HepG2 (cell line): ENCODE data around the gene ACVR1B. TPM values are rescaled to one million over a fixed set of nuclear protein-coding genes. Genes with fewer than 3 reads are reported as not detected.

Source experiments
- ATAC-seq: fragments of 200-7000 bp; cut with Tn5 transposase; 3 replicates; pipeline ENCODE4 v1.9.1; 2020; ENCODE audit warnings: mild to moderate bottlenecking, moderate library complexity
- BruUV-seq: library from RNA; stranded (reverse); fragments of 400-500 nt; replicated peaks from 2 replicates; lab custom pipeline; 2021; lab: Mats Ljungman, UMichigan
- CTCF ChIA-PET: fragments of 300-600 bp; formaldehyde crosslinking; extraction: SDS; loops from one replicate; lab custom pipeline; 2021; ENCODE audit warnings: low total read pairs, inconsistent platforms, low intra/inter-chr PET ratio; lab: Yijun Ruan, JAX
- POLR2A ChIA-PET: fragments of 350-600 bp; sonication (Branson Sonifier 250); formaldehyde crosslinking; loops from one replicate; lab custom pipeline; 2020; ENCODE audit warnings: antibody characterized with exemption, inconsistent platforms; lab: Yijun Ruan, JAX
- DNase-seq: peaks from one replicate; pipeline ENCODE4 v3.0.0-alpha.2; 2015; ENCODE audit warnings: low spot score
- FAIRE-seq: peaks from 3 replicates; lab custom pipeline; 2011; peaks lifted over from hg19 to GRCh38; lab: Jason Lieb, UNC
- H2AFZ ChIP-seq: one replicate; pipeline ENCODE4 v1.6.1; 2011; ENCODE audit warnings: low read length, inconsistent platforms
- H3K27ac ChIP-seq: fragments of 300-600 bp; 3 replicates; pipeline ENCODE4 v1.8.0; 2011; ENCODE audit warnings: mixed run types, mild to moderate bottlenecking, mixed read lengths, low read length, inconsistent platforms; ENCODE audit not compliant: insufficient read depth; ENCODE audit errors: extremely low read length
- H3K27me3 ChIP-seq, 2 experiments: fragments of 200-600 bp in 1 of 2; 2 replicates in 1 of 2; 3 replicates in 1 of 2; pipeline versions ENCODE4 v1.6.0 to v1.8.0; 2011; ENCODE audit warnings: low read length in 2 of 2, mild to moderate bottlenecking in 2 of 2, moderate library complexity in 2 of 2, inconsistent platforms in 1 of 2; ENCODE audit not compliant: insufficient read depth in 2 of 2, control insufficient read depth in 1 of 2
- H3K36me3 ChIP-seq, 2 experiments: fragments of 200-600 bp in 1 of 2; replicated peaks in 1 of 2; 2 replicates in 1 of 2; 3 replicates in 1 of 2; pipeline versions ENCODE4 v1.5.1 to v1.8.0; 2011; ENCODE audit warnings: low read length in 2 of 2, inconsistent platforms in 1 of 2; ENCODE audit not compliant: insufficient read depth in 2 of 2, control insufficient read depth in 1 of 2
- H3K4me1 ChIP-seq: 2 replicates; pipeline ENCODE4 v1.5.1; 2012; ENCODE audit warnings: low read length, inconsistent platforms; ENCODE audit not compliant: insufficient read depth
- H3K4me2 ChIP-seq: 2 replicates; pipeline ENCODE4 v1.6.0; 2011; ENCODE audit warnings: low read depth, low read length, inconsistent platforms
- H3K4me3 ChIP-seq, 3 experiments: fragments of 200-600 bp in 1 of 3; sonication (generic), shearing (Covaris generic) in 1 of 3; replicated peaks in 1 of 3; 2 replicates each; pipeline ENCODE4 v1.5.1; 2011 to 2016; ENCODE audit warnings: low read length in 3 of 3, inconsistent platforms in 2 of 3, low read depth in 2 of 3, mild to moderate bottlenecking in 2 of 3, control low read depth in 1 of 3, mixed read lengths in 1 of 3; ENCODE audit not compliant: insufficient read depth in 1 of 3
- H3K79me2 ChIP-seq: one replicate; pipeline ENCODE4 v1.6.1; 2011; ENCODE audit warnings: low read length, inconsistent platforms; ENCODE audit not compliant: insufficient read depth
- H3K9ac ChIP-seq: 2 replicates; pipeline ENCODE4 v1.6.0; 2011; ENCODE audit warnings: mild to moderate bottlenecking, low read depth, low read length, inconsistent platforms; ENCODE audit not compliant: insufficient read depth
- H3K9me3 ChIP-seq: 2 replicates; pipeline ENCODE4 v1.5.1; 2012; ENCODE audit warnings: mild to moderate bottlenecking, low read length
- H4K20me1 ChIP-seq: 2 replicates; pipeline ENCODE4 v1.6.0; 2011; ENCODE audit warnings: inconsistent platforms, mild to moderate bottlenecking, low read length, moderate library complexity; ENCODE audit not compliant: insufficient read depth
- NRL ChIP-seq: sonication (generic); formaldehyde crosslinking; IDR thresholded peaks from 2 replicates; pipeline ENCODE4 v1.5.0; 2020; ENCODE audit warnings: missing genetic modification reagents, mild to moderate bottlenecking, moderate library complexity, borderline replicate concordance
- PHB2 ChIP-seq: fragments of 450-650 bp; IDR thresholded peaks from 2 replicates; pipeline ENCODE4 v1.6.1; 2018; ENCODE audit not compliant: partially characterized antibody
- PHF21A ChIP-seq: sonication (generic); formaldehyde crosslinking; IDR thresholded peaks from 2 replicates; pipeline ENCODE4 v1.5.0; 2020; ENCODE audit warnings: mild to moderate bottlenecking, missing genetic modification reagents
- RERE ChIP-seq: IDR thresholded peaks from 2 replicates; pipeline ENCODE4 v1.6.1; 2016; ENCODE audit warnings: low read depth, missing genetic modification reagents, missing compliant biosample characterization
- SALL1 ChIP-seq: sonication (generic); formaldehyde crosslinking; IDR thresholded peaks from 2 replicates; pipeline ENCODE4 v1.8.0; 2022; ENCODE audit warnings: mild to moderate bottlenecking, missing genetic modification reagents
- SYNCRIP ChIP-seq: fragments of 200-400 bp; formaldehyde crosslinking; IDR thresholded peaks from 2 replicates; pipeline ENCODE4 v1.6.1; 2018; ENCODE audit warnings: mild to moderate bottlenecking, low read depth, low read length; ENCODE audit not compliant: insufficient read depth
- TAF1 ChIP-seq: sonication (generic); formaldehyde crosslinking; IDR thresholded peaks from 2 replicates; pipeline ENCODE4 v1.4.0; 2020; ENCODE audit warnings: missing genetic modification reagents
- ZNF704 ChIP-seq: sonication (generic); formaldehyde crosslinking; IDR thresholded peaks from 2 replicates; pipeline ENCODE4 v1.8.1; 2023; ENCODE audit warnings: mild to moderate bottlenecking, inconsistent platforms, moderate library complexity, missing genetic modification reagents, borderline replicate concordance
- ZSCAN12 ChIP-seq: sonication (generic); formaldehyde crosslinking; IDR thresholded peaks from 2 replicates; pipeline ENCODE4 v1.9.0; 2021; ENCODE audit warnings: mild to moderate bottlenecking, missing genetic modification reagents
- ZSCAN25 ChIP-seq: sonication (generic); formaldehyde crosslinking; IDR thresholded peaks from 2 replicates; pipeline ENCODE4 v1.8.0; 2022; ENCODE audit warnings: mild to moderate bottlenecking, missing genetic modification reagents
- WGBS: methylation state at CpG from one replicate; pipeline ENCODE4 v1.1.6; 2017; ENCODE audit warnings: low lambda C conversion rate; 5-methylcytosine and 5-hydroxymethylcytosine counted together
- in situ Hi-C: cut with HindIII; loops from 2 replicates; pipeline ENCODE4 v1.10.0; 2017; ENCODE audit warnings: low pct_unique_long_range_greater_than_20kb; ENCODE audit not compliant: extremely low pct_ligation_motif_present
- intact Hi-C: fragments of 100-400 bp; cut with micrococcal nuclease; formaldehyde crosslinking; loops from one replicate; pipeline ENCODE4 v1.10.0; 2022; ENCODE audit not compliant: unreplicated experiment
- polyA plus RNA-seq, 8 experiments: library from polyadenylated mRNA; depleted of rRNA in 3 of 8; stranded (reverse) in 7 of 8; unstranded in 1 of 8; fragments of >200 nt; fragmentation: Illumina TruSeq in 4 of 8; extraction: Trizol in 4 of 8; gene quantifications; 2 replicates each; pipeline versions ENCODE4 v1.2.1 to v1.2.3, GENCODE V29; 2011 to 2016; ENCODE audit warnings: low read depth in 4 of 8, missing spikeins in 1 of 8, mixed read lengths in 1 of 8; ENCODE audit not compliant: insufficient read depth in 1 of 8
- total RNA-seq, 5 experiments: library from RNA; depleted of rRNA; stranded (reverse); fragments of >200 nt; fragmentation: Illumina TruSeq; extraction: Trizol; gene quantifications; 2 replicates each; pipeline ENCODE4 v1.2.3, GENCODE V29; 2016; ENCODE audit warnings: low read depth in 1 of 5

Gene ACVR1B
- total and polyA plus RNA-seq, 2 of the 13 experiments (the other 11 are each of a cell fraction or from before 2014, with no cell fraction given): 8.9 to 12.1 TPM

- Histone ChIP-seq H2AFZ (no peak overlapping the region), H3K4me3 (peak overlapping the region; percentile 22 to 55 (median 50); a peak in 3 of 6 replicates), H3K4me2 (peak overlapping the region; percentile 36; the same call in 1 of the 2 replicates), H3K4me1 (peaks cover 45% of the 10 kb centered on the region), H3K9me3 (no peaks in the 10 kb centered on the region), H3K79me2 (no peaks in the 10 kb centered on the region), H3K27ac (no peak overlapping the region), H3K36me3 (no peaks in the 10 kb centered on the region), H3K27me3 (0 out of 5 replicates have a peak, but pooled peaks cover 0 to 1% of the 10 kb centered on the region in 2 experiments), H3K9ac (peak overlapping the region; percentile 25; the same call in 1 of the 2 replicates), H4K20me1 (no peaks in the 10 kb centered on the region)
- intact Hi-C loops (no loop called here), in situ Hi-C loops (no loop called here)
- no peak for ATAC-seq
- 86% methylated on average over 30 of the region's 72 CpGs for WGBS
- ChIA-PET CTCF (interaction anchor here (1.1 kb wide), 1 partner anchor 14 kb away, joined by 3 read pairs; no protein-coding TSS in a partner anchor), POLR2A (interaction anchor here (0.9 kb wide), 1 partner anchor 16 kb away, joined by 3 read pairs; no protein-coding TSS in a partner anchor)
- TF ChIP-seq SALL1 (CRISPR knock-in tag) (no peak), PHB2 (no peak)
- BruUV-seq: no TSS peak
- DNase-seq: no peak
- no peak for FAIRE-seq
Observed at GRCh38 chr12:52007158-52007921, 55.8 kb downstream of the ACVR1B start.

DNA sequence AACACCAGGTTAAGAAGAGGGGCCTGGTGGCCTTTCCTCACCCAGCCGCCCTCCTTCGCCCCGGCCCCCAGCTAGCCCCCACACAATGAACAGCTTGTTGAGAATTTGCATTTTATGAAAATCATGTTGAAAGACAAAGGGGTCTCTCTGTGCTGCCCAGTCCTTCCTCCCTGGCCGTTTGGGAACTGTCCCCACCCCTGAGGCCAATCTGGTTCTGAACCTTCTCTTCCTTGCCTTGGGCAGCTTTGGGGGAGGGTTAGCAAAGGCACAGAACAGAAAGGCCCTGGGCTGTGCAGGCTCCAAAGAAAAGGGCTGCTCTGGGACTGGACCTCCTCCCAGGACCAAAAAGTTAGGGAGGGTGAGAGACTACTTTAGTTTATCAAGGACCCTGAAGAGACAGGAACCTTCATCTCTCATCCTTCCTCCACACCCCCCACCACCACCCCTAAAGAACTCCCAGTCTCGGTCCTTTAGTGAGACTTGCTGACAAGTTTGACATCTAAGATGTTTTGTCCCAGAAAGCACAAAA is 56.5 kb downstream of the ACVR1B start:
- H3K36me3 ChIP-seq: no peaks in the 10 kb centered on the region
- intact Hi-C loops (no loop called here), in situ Hi-C loops (no loop called here)
- no peak overlapping the region for H3K4me3 ChIP-seq
- DNase-seq (no peak), ATAC-seq (no peak), FAIRE-seq (no peak)
- no peak overlapping the region for H3K9ac ChIP-seq
- no peak overlapping the region for H3K27ac ChIP-seq
- H3K27me3 ChIP-seq: 0 out of 5 replicates have a peak, but pooled peaks cover 0 to 1% of the 10 kb centered on the region in 2 experiments
- POLR2A ChIA-PET: no interaction called here
- no peak overlapping the region for H3K4me2 ChIP-seq
- no peaks in the 10 kb centered on the region for H3K9me3 ChIP-seq
- H2AFZ ChIP-seq: no peak overlapping the region
- no TSS peak for BruUV-seq
- H3K4me1 ChIP-seq: peaks cover 49% of the 10 kb centered on the region
- no peaks in the 10 kb centered on the region for H3K79me2 ChIP-seq
- CTCF ChIA-PET: no interaction called here
- H4K20me1 ChIP-seq: no peaks in the 10 kb centered on the region
- WGBS: 77% methylated on average over 5 of the region's 5 CpGs
- no peak for TF ChIP-seq ZSCAN25 (CRISPR knock-in tag)
- no peak for TF ChIP-seq RERE
- TF ChIP-seq ZNF704 (CRISPR knock-in tag): no peak
- TF ChIP-seq TAF1: no peak
- no peak for TF ChIP-seq PHF21A (CRISPR knock-in tag)
- TF ChIP-seq ZSCAN12 (CRISPR knock-in tag): no peak
- no peak for TF ChIP-seq NRL (CRISPR knock-in tag)
- no peak for TF ChIP-seq SYNCRIP
